Peyer's patch (tissue), 4 donors: ENCODE measurements around the gene ERLEC1.

Experiments
- POLR2A ChIP-seq, 2 donors: fragments of 450-650 bp; IDR thresholded peaks; one replicate each; pipeline ENCODE4 v1.5.1; 2017; ENCODE audit warnings: antibody characterized with exemption in 2 of 2, mild to moderate bottlenecking in 2 of 2, moderate library complexity in 2 of 2
- TF ChIP-seq, protein P1 (sequence below), 6 experiments: fragments of 450-650 bp in 4 of 6; fragments of 200-600 bp in 2 of 6; sonication (generic) in 1 of 6; IDR thresholded peaks; one replicate each; pipeline ENCODE4 v1.5.1; 2017 to 2019; ENCODE audit warnings: antibody characterized with exemption in 6 of 6, mild to moderate bottlenecking in 3 of 6, moderate library complexity in 1 of 6

- TF ChIP-seq, protein P1, sequence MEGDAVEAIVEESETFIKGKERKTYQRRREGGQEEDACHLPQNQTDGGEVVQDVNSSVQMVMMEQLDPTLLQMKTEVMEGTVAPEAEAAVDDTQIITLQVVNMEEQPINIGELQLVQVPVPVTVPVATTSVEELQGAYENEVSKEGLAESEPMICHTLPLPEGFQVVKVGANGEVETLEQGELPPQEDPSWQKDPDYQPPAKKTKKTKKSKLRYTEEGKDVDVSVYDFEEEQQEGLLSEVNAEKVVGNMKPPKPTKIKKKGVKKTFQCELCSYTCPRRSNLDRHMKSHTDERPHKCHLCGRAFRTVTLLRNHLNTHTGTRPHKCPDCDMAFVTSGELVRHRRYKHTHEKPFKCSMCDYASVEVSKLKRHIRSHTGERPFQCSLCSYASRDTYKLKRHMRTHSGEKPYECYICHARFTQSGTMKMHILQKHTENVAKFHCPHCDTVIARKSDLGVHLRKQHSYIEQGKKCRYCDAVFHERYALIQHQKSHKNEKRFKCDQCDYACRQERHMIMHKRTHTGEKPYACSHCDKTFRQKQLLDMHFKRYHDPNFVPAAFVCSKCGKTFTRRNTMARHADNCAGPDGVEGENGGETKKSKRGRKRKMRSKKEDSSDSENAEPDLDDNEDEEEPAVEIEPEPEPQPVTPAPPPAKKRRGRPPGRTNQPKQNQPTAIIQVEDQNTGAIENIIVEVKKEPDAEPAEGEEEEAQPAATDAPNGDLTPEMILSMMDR (IDR thresholded peaks at IDR 0.05): no peak
- no peak for TF ChIP-seq POLR2A (IDR thresholded peaks at IDR 0.05)
These were observed 516 bp upstream of the ERLEC1 start for GRCh38 chr2:53786352-53786704.
